T47D (cell line): ENCODE measurements around the gene FOXA2.
"Not testable (repeated sequence)": the region's sequence is repeated elsewhere in the genome, so short reads cannot be mapped to it uniquely, and the experiment has no call there.

Source experiments
- DNase-seq, 2 experiments: peaks; one replicate each; pipeline versions ENCODE4 v3.0.0 to v3.0.0-alpha.2; 2011 to 2012; ENCODE audit warnings: low read depth in 1 of 2, low spot score in 1 of 2
- JUND ChIP-seq: IDR thresholded peaks from 2 replicates; pipeline ENCODE4 v1.6.1; 2012; ENCODE audit warnings: low read depth
- in situ Hi-C: cut with HindIII; loops from 2 replicates; pipeline ENCODE4 v1.10.0; 2016; ENCODE audit warnings: low sequenced_read_pairs, low pct_unique_long_range_greater_than_20kb

FOXA2 gene

GRCh38 chr20:22604815-22605214, 20.4 kb upstream of the FOXA2 start:
- in situ Hi-C loops = no loop called here
- TF ChIP-seq JUND = no peak
- no peak for DNase-seq

DNA sequence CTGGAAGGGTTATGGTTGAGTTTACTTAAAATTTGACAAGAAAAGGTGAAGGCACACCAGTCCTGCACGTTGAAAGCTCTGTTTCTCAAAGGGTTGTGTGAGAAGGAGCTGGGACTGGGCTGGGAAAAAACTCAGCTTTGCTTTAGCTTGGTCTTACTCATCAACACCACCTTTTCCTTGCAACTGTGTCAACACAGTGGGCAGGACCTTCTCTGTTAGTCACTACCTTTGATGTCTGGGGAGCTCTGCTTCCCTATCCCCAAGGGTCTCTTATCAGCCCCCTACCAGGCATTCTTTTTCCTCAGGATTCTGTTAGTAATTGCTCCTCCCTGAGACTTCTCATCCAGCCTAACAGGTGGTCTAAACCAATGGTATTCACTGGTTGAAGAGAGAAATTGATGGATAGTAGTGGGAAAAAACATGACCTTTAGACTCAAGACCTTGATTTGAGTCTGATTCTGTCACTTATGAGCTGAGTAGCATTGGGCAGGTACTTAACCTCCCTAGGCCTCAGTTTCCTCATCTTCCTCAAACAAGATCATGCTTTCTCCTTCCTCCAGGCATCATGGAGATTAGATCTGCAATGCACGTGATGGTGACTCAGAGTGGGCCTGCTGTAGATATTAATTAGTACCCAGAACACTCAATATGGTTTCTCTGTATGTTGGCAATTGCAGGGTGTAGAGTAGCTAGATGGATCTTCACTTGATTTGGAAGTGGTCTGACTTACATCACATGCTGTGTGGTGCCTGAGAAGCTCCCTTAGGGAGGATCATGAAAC, 17.2 kb upstream of the FOXA2 start:
- no peak for DNase-seq
- in situ Hi-C loops = no loop called here
- TF ChIP-seq JUND = no peak

DNA sequence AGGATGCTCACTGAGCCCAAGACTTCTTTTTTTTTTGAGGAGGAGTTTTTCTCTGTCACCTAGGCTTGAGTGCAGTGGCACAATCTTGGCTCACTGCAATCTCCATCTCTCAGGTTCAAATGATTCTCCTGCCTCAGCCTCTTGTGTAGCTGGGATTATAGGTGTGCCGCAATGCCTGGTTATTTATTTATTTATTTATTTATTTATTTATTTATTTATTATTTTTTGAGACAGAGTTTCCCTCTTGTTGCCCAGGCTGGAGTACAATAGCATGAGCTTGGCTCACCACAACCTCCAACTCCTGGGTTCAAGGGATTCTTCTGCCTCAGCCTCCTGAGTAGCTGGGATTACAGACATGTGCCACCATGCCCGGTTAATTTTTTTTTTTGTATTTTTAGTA, 14.9 kb upstream of the FOXA2 start:
- in situ Hi-C loops, DNase-seq: not testable (repeated sequence)

- no peak for DNase-seq
- in situ Hi-C loops = no loop called here
Observed at GRCh38 chr20:22597303-22597702, 12.9 kb upstream of the FOXA2 start.

DNA sequence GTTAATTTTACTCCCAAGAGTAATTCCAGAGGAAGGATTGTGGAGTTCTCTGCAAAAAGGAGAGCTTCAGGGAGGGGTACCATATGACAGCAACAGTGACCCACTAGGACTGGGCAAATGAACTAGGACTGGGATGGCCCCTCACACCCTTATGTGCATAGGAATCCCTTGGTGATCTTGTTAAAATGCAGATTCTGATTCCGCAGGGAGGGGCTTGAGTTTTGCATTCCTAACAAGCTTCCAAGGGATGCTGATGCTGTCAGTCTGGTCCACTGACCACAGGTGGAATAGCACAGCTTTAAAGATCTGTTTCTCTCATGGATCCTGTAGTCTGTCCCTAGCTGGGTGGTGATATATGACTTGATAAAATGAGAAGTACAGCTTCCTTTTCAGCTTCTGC, 6.3 kb upstream of the FOXA2 start:
- in situ Hi-C loops = no loop called here
- DNase-seq = no peak
- no peak for TF ChIP-seq JUND

More at GRCh38 chr20:22597303-22597702, 12.9 kb upstream of the FOXA2 start:
- TF ChIP-seq JUND = no peak

- DNase-seq = peak in 1 of 2 experiments; percentile 5
- TF ChIP-seq JUND = no peak
- in situ Hi-C loops = no loop called here
Observed at GRCh38 chr20:22586645-22587310, 2.4 kb upstream of the FOXA2 start.

- TF ChIP-seq JUND = no peak
- DNase-seq = no peak
- in situ Hi-C loops = no loop called here
Observed at GRCh38 chr20:22585786-22586493, 1.6 kb upstream of the FOXA2 start.

DNA sequence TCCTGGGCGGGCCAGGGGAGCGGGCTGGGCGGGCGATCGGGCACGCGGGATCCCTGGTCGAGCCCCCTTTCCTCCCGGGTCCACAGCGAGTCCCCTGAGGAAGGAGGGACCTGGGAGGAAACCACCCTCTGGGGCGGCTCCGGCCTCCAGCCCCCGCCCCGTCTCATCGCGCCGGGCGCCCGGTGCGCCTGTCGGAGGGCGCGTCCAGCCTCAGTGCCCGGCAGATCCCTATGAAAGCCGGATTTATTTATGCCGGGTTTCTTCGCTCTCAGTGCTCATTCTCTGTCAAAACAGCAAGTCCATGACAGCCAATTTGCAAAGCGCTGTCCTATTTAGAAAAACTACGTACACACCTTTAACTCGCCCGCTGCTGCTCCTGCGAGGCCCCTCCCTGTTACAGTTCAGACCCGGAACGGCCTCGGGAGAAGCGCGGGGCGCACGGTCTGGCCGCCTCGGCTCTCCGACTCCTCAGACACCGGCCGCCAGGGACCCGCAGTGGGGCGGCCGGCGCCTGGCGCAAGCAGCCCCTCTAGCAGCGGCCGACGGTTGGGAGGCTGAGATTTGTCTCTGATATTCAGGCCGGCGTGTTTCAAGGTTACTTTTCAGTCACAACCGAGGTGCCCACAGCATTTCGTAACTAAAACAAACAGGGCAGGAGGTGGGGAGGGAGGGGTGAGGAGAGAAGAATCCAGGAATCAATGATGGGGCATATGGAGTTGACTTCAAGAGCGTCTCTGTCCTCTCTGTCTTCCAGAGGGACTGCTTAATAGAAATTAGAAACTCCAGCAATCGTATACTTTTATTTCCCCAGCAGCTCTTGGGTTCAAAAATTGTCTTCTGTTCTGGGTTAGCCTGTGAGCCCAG, 782 bp upstream of the FOXA2 start:
- in situ Hi-C loops = no loop called here
- TF ChIP-seq JUND = no peak
- DNase-seq = peak; percentile 10 to 49

DNA sequence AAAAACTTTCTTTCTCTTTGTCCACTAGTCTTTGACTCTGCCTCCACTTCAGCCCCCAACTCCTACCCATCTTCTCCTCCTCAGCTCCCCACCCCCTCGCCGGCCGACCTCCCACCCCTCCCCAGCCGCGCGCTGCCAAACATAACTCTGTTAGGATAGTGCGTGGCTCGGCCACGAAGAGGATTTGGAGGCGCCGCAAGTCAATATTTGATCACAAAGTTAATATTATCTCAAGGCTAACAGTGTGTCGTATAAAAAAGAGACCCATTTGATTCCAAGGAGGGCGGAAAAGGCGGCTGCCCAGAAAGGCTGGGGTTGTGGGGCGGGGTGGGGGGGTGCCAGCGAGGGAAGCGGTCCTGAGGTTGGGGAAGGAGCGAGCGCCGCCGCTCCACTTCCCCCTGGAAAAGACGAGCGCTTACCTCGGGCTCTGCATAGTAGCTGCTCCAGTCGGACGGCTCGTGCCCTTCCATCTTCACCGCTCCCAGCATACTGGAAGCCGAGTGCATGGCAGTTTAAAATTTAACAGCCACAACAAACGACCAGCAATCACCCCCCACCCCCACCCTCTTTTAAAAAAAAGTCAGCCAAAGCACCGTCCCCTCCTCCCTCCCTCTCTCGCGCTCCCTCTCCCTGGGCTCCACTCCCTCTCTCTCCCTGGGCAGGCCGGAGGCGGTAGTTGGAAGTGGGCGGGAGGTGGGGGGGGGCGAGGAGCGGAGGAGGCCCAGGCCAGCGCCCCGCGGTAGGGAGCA, 425 bp downstream of the FOXA2 start:
- in situ Hi-C loops = no loop called here
- DNase-seq = peak in 1 of 2 experiments; percentile 19
- no peak for TF ChIP-seq JUND

DNA sequence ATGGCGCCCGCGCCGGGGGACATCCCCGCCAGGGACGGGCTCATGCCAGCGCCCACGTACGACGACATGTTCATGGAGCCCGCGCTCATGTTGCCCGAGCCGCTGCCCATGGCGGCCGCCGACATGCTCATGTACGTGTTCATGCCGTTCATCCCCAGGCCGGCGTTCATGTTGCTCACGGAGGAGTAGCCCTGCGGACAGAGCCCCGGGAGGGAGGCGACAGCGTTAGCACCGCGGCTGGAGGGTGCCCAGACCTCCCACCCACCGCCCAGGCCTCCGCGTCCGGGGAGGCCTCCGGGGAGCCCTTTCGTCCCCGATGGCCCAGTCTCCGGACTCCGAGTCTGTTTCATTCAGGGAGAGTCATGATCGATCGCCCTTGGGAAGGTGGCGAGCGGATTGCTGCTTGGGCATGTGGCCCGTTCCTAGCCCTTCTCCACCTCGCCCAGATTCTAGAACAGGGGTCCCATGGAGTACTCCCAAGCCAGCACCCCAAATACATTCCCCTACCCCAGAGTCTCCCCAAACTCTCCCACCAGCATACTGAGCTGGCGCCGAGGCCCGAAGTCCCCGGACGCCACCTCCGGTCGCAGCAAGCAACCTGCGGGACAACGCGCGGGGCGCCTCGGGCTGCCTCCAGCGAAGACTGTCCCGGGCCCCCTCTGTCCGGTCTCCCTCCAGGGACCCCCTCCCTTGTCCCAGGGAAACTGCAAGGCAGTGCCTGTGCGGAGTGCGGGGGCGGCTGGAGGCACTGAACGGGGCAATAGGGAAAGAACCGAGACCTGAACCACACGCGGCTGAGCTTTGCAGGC, 1.2 kb downstream of the FOXA2 start:
- DNase-seq = no peak
- TF ChIP-seq JUND = no peak
- in situ Hi-C loops = no loop called here

GRCh38 chr20:22582386-22582963, 1.9 kb downstream of the FOXA2 start:
- in situ Hi-C loops = no loop called here
- DNase-seq = no peak
- no peak for TF ChIP-seq JUND
